CD4-positive, alpha-beta T cell (primary cell): ENCODE results near the gene S100A13. TPM values are rescaled to one million over a fixed set of nuclear protein-coding genes. Genes with fewer than 3 reads are reported as not detected.

Experiments used
- ATAC-seq: fragments of 200-7000 bp; cut with Tn5 transposase; one replicate; pipeline ENCODE4 v1.10.0; 2022; ENCODE audit warnings: mild to moderate bottlenecking; ENCODE audit not compliant: poor library complexity
- CTCF ChIA-PET: fragments of 350-600 bp; sonication (Branson Sonifier 250); formaldehyde crosslinking; loops from one replicate; lab custom pipeline; 2021; ENCODE audit warnings: antibody characterized with exemption, inconsistent platforms; lab: Charles Lee
- POLR2A ChIA-PET: fragments of 350-600 bp; sonication (Branson Sonifier 250); formaldehyde crosslinking; loops from one replicate; lab custom pipeline; 2021; ENCODE audit warnings: antibody characterized with exemption, inconsistent platforms; lab: Charles Lee
- DNase-seq, 14 experiments: peaks; one replicate each; pipeline ENCODE4 v3.0.0-alpha.2; 2013 to 2020; ENCODE audit warnings: mixed read lengths in 2 of 14
- H3K27ac ChIP-seq, 2 donors: one replicate each; pipeline versions ENCODE4 v1.5.1 to v1.7.0; 2013; ENCODE audit warnings: low read length in 2 of 2, low read depth in 1 of 2, mild to moderate bottlenecking in 1 of 2
- H3K27me3 ChIP-seq, 2 experiments: 1 replicate in 1 of 2; 2 replicates in 1 of 2; pipeline versions ENCODE4 v1.6.1 to v1.7.0; 2013; ENCODE audit warnings: low read length in 2 of 2, control low read depth in 1 of 2, mild to moderate bottlenecking in 1 of 2, moderate library complexity in 1 of 2; ENCODE audit not compliant: insufficient read depth in 2 of 2, control insufficient read depth in 1 of 2
- H3K36me3 ChIP-seq: one replicate; pipeline ENCODE4 v1.6.1; 2013; ENCODE audit warnings: low read length, control low read depth; ENCODE audit not compliant: insufficient read depth
- H3K4me1 ChIP-seq: one replicate; pipeline ENCODE4 v1.6.1; 2013; ENCODE audit warnings: low read length, control low read depth; ENCODE audit not compliant: insufficient read depth
- H3K4me3 ChIP-seq: one replicate; pipeline ENCODE4 v1.5.1; 2013; ENCODE audit warnings: mild to moderate bottlenecking, low read length, moderate library complexity
- H3K9me3 ChIP-seq, 2 experiments: 1 replicate in 1 of 2; 2 replicates in 1 of 2; pipeline versions ENCODE4 v1.6.1 to v1.7.0; 2013; ENCODE audit warnings: low read length in 2 of 2, mild to moderate bottlenecking in 2 of 2, control low read depth in 1 of 2, moderate library complexity in 1 of 2; ENCODE audit not compliant: control insufficient read depth in 1 of 2, insufficient read depth in 1 of 2
- H3K27ac Mint-ChIP-seq: one replicate; pipeline ENCODE4 v1.8.0; 2020; ENCODE audit warnings: mixed read lengths
- H3K27me3 Mint-ChIP-seq: one replicate; pipeline ENCODE4 v1.8.0; 2021; ENCODE audit warnings: mixed read lengths
- H3K36me3 Mint-ChIP-seq: one replicate; pipeline ENCODE4 v1.8.0; 2021; ENCODE audit warnings: low read depth, mixed read lengths
- H3K4me1 Mint-ChIP-seq: one replicate; pipeline ENCODE4 v1.8.0; 2021; ENCODE audit warnings: low read depth, mixed read lengths
- H3K4me3 Mint-ChIP-seq: one replicate; pipeline ENCODE4 v1.8.0; 2020; ENCODE audit warnings: mild to moderate bottlenecking, mixed read lengths
- H3K9me3 Mint-ChIP-seq: one replicate; pipeline ENCODE4 v1.8.0; 2020; ENCODE audit warnings: mixed read lengths
- intact Hi-C, 2 experiments: fragments of 100-400 bp; cut with DNase I in 1 of 2; cut with micrococcal nuclease in 1 of 2; formaldehyde crosslinking; loops; one replicate each; pipeline versions ENCODE4 v1.15.1 to v1.9.0; 2023 to 2025; cut with DNase I, micrococcal nuclease
- total RNA-seq, 174 experiments: library from RNA in 2 of 174; stranded (reverse) in 2 of 174; gene quantifications; one replicate each; pipeline ENCODE4 v1.2.3 and lab custom pipeline; 2021 to 2026
- TF ChIP-seq, protein P1 (sequence below): fragments of 200-600 bp; IDR thresholded peaks from one replicate; pipeline ENCODE4 v1.8.0; 2022; ENCODE audit warnings: antibody characterized with exemption, mild to moderate bottlenecking

The S100A13 gene
- total RNA-seq, 2 experiments from 2014 or later: 2.1 to 2.8 TPM

GRCh38 chr1:153643816-153644215, 16.5 kb upstream of the S100A13 start:
- Mint-ChIP-seq H3K36me3 (peaks cover 84% of the 10 kb centered on the region), H3K27ac (peak overlapping the region; percentile 25)
- CTCF ChIA-PET: interaction anchor here (0.9 kb wide), 1 partner anchor 8 kb away, joined by 3 read pairs; no protein-coding TSS in a partner anchor

GRCh38 chr1:153643100-153643499, 15.8 kb upstream of the S100A13 start:
- Mint-ChIP-seq H3K27ac (peak overlapping the region; percentile 25), H3K27me3 (no peaks in the 10 kb centered on the region), H3K36me3 (peaks cover 92% of the 10 kb centered on the region), H3K9me3 (no peaks in the 10 kb centered on the region), H3K4me1 (peaks cover 77% of the 10 kb centered on the region), H3K4me3 (no peak overlapping the region)
- ChIA-PET POLR2A (interaction anchor here (1.0 to 8.3 kb wide), 3 partner anchors 8 to 107 kb away, joined by 4 to 89 read pairs (median 5); partner anchors contain the start of genes CHTOP, S100A6 and SNAPIN), CTCF (interaction anchor here (0.9 kb wide), 1 partner anchor 9 kb away, joined by 3 read pairs; no protein-coding TSS in a partner anchor)
- Histone ChIP-seq H3K36me3 (peaks cover 91% of the 10 kb centered on the region), H3K4me1 (peaks cover 30% of the 10 kb centered on the region), H3K4me3 (no peak overlapping the region), H3K9me3 (no peaks in the 10 kb centered on the region), H3K27me3 (no peaks in the 10 kb centered on the region), H3K27ac (no peak overlapping the region)
- ATAC-seq (no peak), DNase-seq (no peak)
- intact Hi-C loops: no loop called here
- TF ChIP-seq, protein P1, sequence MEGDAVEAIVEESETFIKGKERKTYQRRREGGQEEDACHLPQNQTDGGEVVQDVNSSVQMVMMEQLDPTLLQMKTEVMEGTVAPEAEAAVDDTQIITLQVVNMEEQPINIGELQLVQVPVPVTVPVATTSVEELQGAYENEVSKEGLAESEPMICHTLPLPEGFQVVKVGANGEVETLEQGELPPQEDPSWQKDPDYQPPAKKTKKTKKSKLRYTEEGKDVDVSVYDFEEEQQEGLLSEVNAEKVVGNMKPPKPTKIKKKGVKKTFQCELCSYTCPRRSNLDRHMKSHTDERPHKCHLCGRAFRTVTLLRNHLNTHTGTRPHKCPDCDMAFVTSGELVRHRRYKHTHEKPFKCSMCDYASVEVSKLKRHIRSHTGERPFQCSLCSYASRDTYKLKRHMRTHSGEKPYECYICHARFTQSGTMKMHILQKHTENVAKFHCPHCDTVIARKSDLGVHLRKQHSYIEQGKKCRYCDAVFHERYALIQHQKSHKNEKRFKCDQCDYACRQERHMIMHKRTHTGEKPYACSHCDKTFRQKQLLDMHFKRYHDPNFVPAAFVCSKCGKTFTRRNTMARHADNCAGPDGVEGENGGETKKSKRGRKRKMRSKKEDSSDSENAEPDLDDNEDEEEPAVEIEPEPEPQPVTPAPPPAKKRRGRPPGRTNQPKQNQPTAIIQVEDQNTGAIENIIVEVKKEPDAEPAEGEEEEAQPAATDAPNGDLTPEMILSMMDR: no peak

More at GRCh38 chr1:153643816-153644215, 16.5 kb upstream of the S100A13 start:
- Histone ChIP-seq H3K4me1 (peaks cover 34% of the 10 kb centered on the region), H3K4me3 (no peak overlapping the region), H3K36me3 (peaks cover 85% of the 10 kb centered on the region), H3K27me3 (no peaks in the 10 kb centered on the region), H3K27ac (no peak overlapping the region), H3K9me3 (no peaks in the 10 kb centered on the region)
- Mint-ChIP-seq H3K9me3 (no peaks in the 10 kb centered on the region), H3K27me3 (no peaks in the 10 kb centered on the region), H3K4me1 (peaks cover 73% of the 10 kb centered on the region), H3K4me3 (no peak overlapping the region)
- ATAC-seq (no peak), DNase-seq (no peak)
- intact Hi-C loops: no loop called here
- POLR2A ChIA-PET: interaction anchor here (1.0 to 8.3 kb wide), 2 partner anchors 9 to 15 kb away, joined by 5 to 89 read pairs; partner anchors contain the start of genes CHTOP and SNAPIN
- TF ChIP-seq, protein P1: no peak

DNA sequence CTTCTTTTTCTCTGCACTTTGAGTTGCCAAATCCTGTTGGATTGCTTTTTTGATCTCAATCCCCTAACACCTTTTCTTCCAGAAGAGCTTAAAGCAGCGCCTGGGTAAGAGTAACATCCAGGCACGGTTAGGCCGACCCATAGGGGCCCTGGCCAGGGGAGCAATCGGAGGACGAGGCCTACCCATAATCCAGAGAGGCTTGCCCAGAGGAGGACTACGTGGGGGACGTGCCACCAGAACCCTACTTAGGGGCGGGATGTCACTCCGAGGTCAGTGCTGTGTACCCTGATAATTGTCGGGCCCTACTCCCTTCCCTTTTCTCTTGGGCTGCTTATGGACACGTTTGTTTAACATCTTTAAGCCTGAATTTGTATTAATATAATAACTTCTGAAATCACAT, 14.9 kb upstream of the S100A13 start:
- no peak overlapping the region for H3K4me3 ChIP-seq
- H3K4me3 Mint-ChIP-seq: no peak overlapping the region
- H3K9me3 ChIP-seq: no peaks in the 10 kb centered on the region
- no peaks in the 10 kb centered on the region for H3K27me3 ChIP-seq
- peaks cover 30% of the 10 kb centered on the region for H3K4me1 ChIP-seq
- no peak overlapping the region for H3K27ac ChIP-seq
- peak overlapping the region; percentile 25 for H3K27ac Mint-ChIP-seq
- POLR2A ChIA-PET: interaction anchor here (1.3 to 8.3 kb wide), 2 partner anchors 8 to 106 kb away, joined by 4 to 89 read pairs; partner anchors contain the start of genes CHTOP and S100A6
- CTCF ChIA-PET: no interaction called here
- no peaks in the 10 kb centered on the region for H3K9me3 Mint-ChIP-seq
- peaks cover 98% of the 10 kb centered on the region for H3K36me3 ChIP-seq
- DNase-seq (no peak), ATAC-seq (no peak)
- no peaks in the 10 kb centered on the region for H3K27me3 Mint-ChIP-seq
- peaks cover 75% of the 10 kb centered on the region for H3K4me1 Mint-ChIP-seq
- intact Hi-C loops: no loop called here
- TF ChIP-seq, protein P1: no peak
- H3K36me3 Mint-ChIP-seq: peaks cover 98% of the 10 kb centered on the region
